Caco-2 (cell line): Measurements from ENCODE around the gene MBD1. TPM values are rescaled to one million over a fixed set of nuclear protein-coding genes. Genes with fewer than 3 reads are reported as not detected.

Source experiments
- BruUV-seq: library from RNA; stranded (reverse); fragments of 400-500 nt; replicated peaks from 2 replicates; lab custom pipeline; 2021; lab: Mats Ljungman, UMichigan
- CTCF ChIA-PET: fragments of 300-600 bp; sonication (Branson Sonifier 250); formaldehyde crosslinking; loops from one replicate; lab custom pipeline; 2022; ENCODE audit warnings: antibody characterized with exemption; lab: Charles Lee
- POLR2A ChIA-PET: fragments of 300-600 bp; sonication (Branson Sonifier 250); formaldehyde crosslinking; loops from one replicate; lab custom pipeline; 2022; ENCODE audit warnings: antibody characterized with exemption; lab: Charles Lee
- DNase-seq, 2 experiments: peaks; one replicate each; pipeline versions ENCODE4 v3.0.0 to v3.0.0-alpha.2; 2020 to 2022
- H3K27me3 ChIP-seq: replicated peaks from 2 replicates; pipeline ENCODE4 v1.6.0; 2011; ENCODE audit warnings: low read length; ENCODE audit not compliant: control insufficient read depth, insufficient read depth
- H3K36me3 ChIP-seq: 2 replicates; pipeline ENCODE4 v1.5.1; 2011; ENCODE audit warnings: low read length; ENCODE audit not compliant: control insufficient read depth, insufficient read depth
- H3K4me1 ChIP-seq: fragments of 250-450 bp; sonication (Bioruptor Pico); 2 replicates; pipeline ENCODE4 v1.5.1; 2020; ENCODE audit warnings: mild to moderate bottlenecking
- H3K4me3 ChIP-seq: 2 replicates; pipeline ENCODE4 v1.5.1; 2011; ENCODE audit warnings: low read depth, mild to moderate bottlenecking, control low read depth, low read length
- H3K9me3 ChIP-seq: fragments of 250-450 bp; sonication (Bioruptor Pico); 2 replicates; pipeline ENCODE4 v1.5.1; 2020; ENCODE audit warnings: mild to moderate bottlenecking, moderate library complexity
- H3K27ac Mint-ChIP-seq: one replicate; pipeline ENCODE4 v1.8.0; 2022; ENCODE audit warnings: mixed read lengths; ENCODE audit not compliant: unreplicated experiment
- H3K27me3 Mint-ChIP-seq: one replicate; pipeline ENCODE4 v1.8.0; 2022; ENCODE audit warnings: mixed read lengths; ENCODE audit not compliant: insufficient read depth, unreplicated experiment
- H3K36me3 Mint-ChIP-seq: one replicate; pipeline ENCODE4 v1.8.0; 2022; ENCODE audit warnings: mild to moderate bottlenecking, mixed read lengths; ENCODE audit not compliant: insufficient read depth, unreplicated experiment
- H3K4me1 Mint-ChIP-seq: one replicate; pipeline ENCODE4 v1.8.0; 2022; ENCODE audit warnings: low read depth, mixed read lengths; ENCODE audit not compliant: unreplicated experiment
- H3K4me3 Mint-ChIP-seq: one replicate; pipeline ENCODE4 v1.8.0; 2022; ENCODE audit warnings: mild to moderate bottlenecking, moderate library complexity, mixed read lengths; ENCODE audit not compliant: unreplicated experiment
- H3K9me3 Mint-ChIP-seq: one replicate; pipeline ENCODE4 v1.8.0; 2022; ENCODE audit warnings: mixed read lengths; ENCODE audit not compliant: unreplicated experiment
- CTCF ChIP-seq, 2 experiments: fragments of 200-600 bp in 1 of 2; IDR thresholded peaks; 1 replicate in 1 of 2; 2 replicates in 1 of 2; pipeline versions ENCODE4 v1.5.1 to v1.8.0; 2011 to 2022; ENCODE audit warnings: antibody characterized with exemption in 1 of 2, control low read depth in 1 of 2, inconsistent platforms in 1 of 2, low read depth in 1 of 2, low read length in 1 of 2, mild to moderate bottlenecking in 1 of 2, moderate library complexity in 1 of 2; ENCODE audit not compliant: insufficient read depth in 1 of 2, severe bottlenecking in 1 of 2, unreplicated experiment in 1 of 2
- intact Hi-C: fragments of 100-400 bp; cut with micrococcal nuclease; formaldehyde crosslinking; loops from one replicate; pipeline ENCODE4 v1.10.0; 2022; ENCODE audit not compliant: unreplicated experiment
- total RNA-seq: library from RNA; stranded (reverse); gene quantifications from 2 replicates; pipeline ENCODE4 v1.2.3, GENCODE V29; 2022

The MBD1 gene
- total RNA-seq, 1 experiment from 2014 or later: 34.7 TPM

GRCh38 chr18:50299626-50300388 is 18.5 kb upstream of the MBD1 start:
- Mint-ChIP-seq H3K27ac (no peak overlapping the region), H3K36me3 (no peaks in the 10 kb centered on the region), H3K4me1 (no peaks in the 10 kb centered on the region), H3K9me3 (no peaks in the 10 kb centered on the region), H3K4me3 (no peak overlapping the region), H3K27me3 (peaks cover 3% of the 10 kb centered on the region)
- H3K4me1 ChIP-seq: no peaks in the 10 kb centered on the region
- no peak overlapping the region for H3K4me3 ChIP-seq
- TF ChIP-seq CTCF (IDR thresholded peaks at IDR 0.05; ENCODE audit: insufficient read depth in 1 of 2, low read depth in 1 of 2, low read length in 1 of 2, severe bottlenecking in 1 of 2, unreplicated experiment in 1 of 2): no peak
- H3K9me3 ChIP-seq: no peaks in the 10 kb centered on the region
- no peak for DNase-seq
- intact Hi-C loops: no loop called here
- no peaks in the 10 kb centered on the region for H3K36me3 ChIP-seq
- H3K27me3 ChIP-seq: no peaks in the 10 kb centered on the region
- CTCF ChIA-PET: interaction anchor here (0.7 kb wide), 1 partner anchor 35 kb away, joined by 3 read pairs; no protein-coding TSS in a partner anchor
- POLR2A ChIA-PET: no interaction called here
- no TSS peak for BruUV-seq

GRCh38 chr18:50298443-50299284 is 17.3 kb upstream of the MBD1 start:
- H3K27ac Mint-ChIP-seq: no peak overlapping the region
- H3K27me3 Mint-ChIP-seq: peaks cover 3% of the 10 kb centered on the region
- POLR2A ChIA-PET: no interaction called here

More at GRCh38 chr18:50298443-50299284, 17.3 kb upstream of the MBD1 start:
- Histone ChIP-seq H3K36me3 (no peaks in the 10 kb centered on the region), H3K9me3 (no peaks in the 10 kb centered on the region), H3K4me3 (no peak overlapping the region), H3K27me3 (no peaks in the 10 kb centered on the region), H3K4me1 (no peaks in the 10 kb centered on the region)
- no peak for TF ChIP-seq CTCF (IDR thresholded peaks at IDR 0.05; ENCODE audit: insufficient read depth in 1 of 2, low read depth in 1 of 2, low read length in 1 of 2, severe bottlenecking in 1 of 2, unreplicated experiment in 1 of 2)
- BruUV-seq: no TSS peak
- H3K9me3 Mint-ChIP-seq: no peaks in the 10 kb centered on the region
- DNase-seq: no peak
- no peaks in the 10 kb centered on the region for H3K4me1 Mint-ChIP-seq
- H3K36me3 Mint-ChIP-seq: no peaks in the 10 kb centered on the region
- intact Hi-C loops: no loop called here
- no peak overlapping the region for H3K4me3 Mint-ChIP-seq
- CTCF ChIA-PET: no interaction called here
